CD4-positive, alpha-beta T cell treated with Interleukin-17A for 1 hour (primary cell): ENCODE results near the gene DOK3.

Experiments
- DNase-seq: peaks from one replicate; pipeline ENCODE4 v3.0.0-alpha.2; 2020

DOK3 gene

DNA sequence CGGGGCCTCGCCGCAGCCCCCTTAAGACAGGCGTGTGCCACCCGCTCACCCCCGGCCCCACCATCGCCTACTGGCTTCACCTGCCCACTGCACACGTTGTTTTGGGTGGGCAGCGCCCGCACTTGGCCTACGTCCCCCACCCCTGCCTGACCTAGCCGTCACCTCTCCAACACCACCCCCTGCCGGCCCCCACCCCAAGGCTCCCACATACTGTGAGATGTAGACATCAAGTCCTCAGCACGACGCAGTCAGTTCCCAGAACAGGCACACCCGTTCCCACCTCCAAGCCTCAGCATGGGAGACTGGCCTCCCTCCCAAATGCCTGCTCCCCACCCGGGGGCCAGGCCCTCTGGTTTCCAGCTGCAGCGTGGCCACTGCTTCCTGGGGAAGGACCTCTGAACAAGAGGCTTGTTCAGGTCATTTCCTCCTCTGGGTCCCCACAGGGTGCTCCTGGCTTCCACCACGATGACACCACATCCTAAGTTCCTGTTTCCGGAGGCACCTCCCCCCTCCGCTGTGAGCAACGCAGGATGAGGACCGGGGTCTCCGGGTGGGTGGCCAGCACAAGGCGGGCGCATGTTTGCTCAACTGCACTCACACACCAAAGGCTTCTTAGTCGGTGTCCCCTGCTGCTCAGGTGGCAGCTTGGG is 47.5 kb downstream of the DOK3 start:
- DNase-seq, result no peak

DNA sequence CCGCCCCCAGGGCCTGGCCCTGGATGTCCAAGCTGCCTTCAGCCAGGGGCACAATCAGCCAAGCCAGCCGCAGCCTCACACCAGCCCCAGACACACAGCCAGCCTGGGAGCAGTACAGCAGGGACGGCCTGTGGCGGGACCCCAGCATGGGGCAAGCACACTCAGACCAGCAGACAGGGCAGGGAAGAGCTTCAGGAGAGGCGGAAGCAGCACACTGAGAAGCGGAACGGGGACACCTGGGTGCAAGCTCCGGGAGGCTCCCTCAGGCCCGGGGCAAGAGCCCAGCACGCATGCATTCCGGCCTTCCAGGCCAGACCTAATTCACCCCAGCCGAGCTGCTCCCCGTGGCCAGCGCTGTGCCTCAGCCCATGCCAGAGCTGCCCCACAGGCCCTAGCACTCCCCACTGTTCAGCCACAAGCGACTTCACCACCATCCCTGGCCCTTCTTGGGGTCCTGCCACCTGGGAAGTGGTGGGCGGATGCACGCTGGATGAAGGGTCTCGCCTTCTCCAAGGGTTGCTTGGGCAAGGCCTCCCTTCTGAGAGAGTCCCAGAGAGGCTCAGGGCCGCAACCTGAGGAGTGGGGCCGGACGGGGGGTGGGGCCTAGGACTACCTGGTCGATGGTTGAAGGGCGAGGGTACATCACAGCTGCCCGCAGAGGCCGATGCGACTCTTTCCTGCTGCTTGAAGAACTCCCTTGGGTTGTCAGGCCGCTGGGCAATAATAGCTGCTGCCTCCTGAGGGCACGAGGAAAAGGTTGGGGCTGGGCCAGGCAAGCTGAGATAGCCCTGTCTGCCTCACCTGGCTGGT is 49.6 kb downstream of the DOK3 start:
- no peak for DNase-seq

DNA sequence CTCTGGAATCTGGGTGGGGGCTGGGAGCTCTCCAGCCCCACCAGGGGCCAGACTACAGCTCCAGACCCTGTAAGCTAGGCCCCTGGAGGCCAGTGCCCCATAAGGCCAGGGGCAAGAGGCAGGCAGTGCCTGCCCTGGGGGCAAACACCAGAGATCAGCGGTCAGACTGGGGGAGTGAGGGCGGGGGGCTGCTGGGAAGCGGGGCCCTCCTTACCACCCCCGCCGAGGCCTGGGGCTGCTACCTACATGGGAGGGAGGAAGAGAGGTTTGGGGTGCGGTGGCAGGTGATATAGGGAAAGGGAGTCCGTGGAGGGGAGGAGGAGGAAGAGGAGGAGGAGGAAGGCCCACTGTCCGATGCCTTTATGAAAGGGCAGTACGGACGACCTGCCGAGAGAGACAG is 50.3 kb downstream of the DOK3 start:
- no peak for DNase-seq

DNA sequence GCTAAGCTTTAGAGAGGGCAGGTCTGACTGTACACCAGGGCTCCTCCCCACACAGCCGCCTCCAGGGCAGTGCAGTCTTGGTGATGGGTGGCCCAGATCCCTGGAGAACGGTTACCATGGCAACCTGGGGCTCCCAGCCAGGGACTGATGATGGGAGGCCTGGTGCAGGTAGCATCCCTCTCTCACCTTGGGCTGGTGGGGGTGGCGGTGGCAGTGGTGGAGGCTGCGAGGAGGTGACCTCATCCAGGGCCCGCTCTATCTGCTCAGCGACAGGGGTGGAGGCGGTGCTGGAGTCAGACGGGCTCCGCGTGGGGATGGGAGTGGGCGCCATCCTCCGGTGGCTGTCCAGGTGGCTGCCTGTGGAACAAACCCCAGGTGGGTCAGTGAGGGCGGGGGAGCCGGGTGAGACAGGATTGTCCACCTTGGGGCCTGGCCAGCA is 50.7 kb downstream of the DOK3 start:
- no peak for DNase-seq

DNA sequence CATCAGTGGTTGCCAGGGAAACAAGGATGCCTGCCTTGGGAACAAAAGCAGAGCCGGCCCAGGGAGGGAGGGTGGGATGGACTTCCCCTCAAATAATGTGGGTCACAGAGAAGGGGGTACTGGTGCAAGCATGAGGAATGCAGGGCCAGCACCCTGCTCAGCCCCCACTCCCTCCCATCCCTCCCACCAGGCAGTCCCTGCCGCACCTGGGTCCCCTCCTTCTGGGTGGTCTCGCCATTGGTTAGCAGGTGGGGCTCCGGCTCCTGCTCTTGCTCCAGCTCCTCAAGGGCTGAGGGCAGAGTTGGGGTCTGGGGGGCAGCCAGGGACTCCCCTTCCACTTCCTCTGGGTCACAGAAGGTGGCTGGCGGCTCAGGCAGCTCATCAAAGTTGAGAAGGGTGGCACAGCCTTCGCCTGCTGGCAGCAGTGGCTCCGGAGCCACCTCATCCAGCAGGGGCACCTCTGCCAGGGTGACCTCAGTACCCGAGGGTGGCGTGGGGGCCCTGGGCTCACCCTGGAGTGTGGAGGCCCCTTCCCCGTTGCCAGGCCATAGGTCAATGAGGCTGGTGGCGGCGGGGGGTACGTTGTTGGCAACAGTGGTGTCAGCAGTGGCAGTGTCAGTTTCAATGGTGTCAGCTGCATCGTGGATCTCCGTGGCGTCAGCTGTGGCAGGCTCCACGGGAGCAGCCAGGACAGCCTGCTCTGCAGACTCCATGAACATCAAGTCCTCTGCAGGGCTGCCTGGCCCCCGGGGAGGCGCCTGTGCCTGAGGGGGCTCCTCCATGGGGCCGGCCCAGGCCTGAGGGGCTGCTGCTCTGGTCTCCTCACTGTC is 51.6 kb downstream of the DOK3 start:
- no peak for DNase-seq

DNA sequence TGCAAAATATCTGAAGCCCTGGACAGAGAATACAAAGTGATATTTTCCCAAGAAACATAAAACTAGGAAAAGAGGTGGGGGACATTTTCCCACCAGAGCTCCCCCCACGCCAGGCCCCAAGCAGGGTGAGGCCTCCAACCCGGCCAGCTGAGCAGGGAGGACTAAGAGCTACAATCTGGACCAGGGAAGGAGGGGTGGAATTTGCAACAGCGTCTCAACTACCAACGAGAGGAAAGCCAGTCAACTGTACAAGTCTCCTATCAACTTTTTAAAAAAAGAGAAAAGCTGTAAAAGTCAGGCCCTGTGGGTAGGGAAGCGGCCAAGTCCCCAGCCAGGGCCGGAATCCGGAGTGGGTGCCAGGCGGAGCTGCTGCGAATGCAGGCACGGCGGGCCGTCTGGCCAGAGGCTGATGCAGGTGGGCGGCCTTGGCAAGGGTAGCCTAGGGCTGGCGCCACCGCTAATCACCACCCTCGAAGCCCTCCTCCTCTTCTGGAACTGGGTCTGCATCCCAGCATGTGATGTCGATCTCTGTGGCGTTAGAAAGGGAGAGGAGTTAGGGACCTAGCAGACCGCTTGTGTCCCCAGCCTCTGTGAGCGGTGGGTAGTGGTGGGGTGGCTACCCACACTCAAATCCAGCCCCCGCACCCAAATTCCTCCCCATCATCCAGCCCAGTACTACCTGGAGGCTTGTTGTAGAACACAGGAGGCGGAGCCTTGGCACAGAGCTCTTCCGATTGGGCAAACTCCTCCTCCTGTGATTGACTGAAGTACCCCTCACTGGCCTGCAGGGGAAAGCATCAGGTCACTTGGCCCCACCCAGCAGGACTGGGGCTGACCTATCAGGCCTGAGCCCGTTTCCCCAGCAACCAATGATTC is 52.4 kb downstream of the DOK3 start:
- peak; percentile 81 for DNase-seq

DNA sequence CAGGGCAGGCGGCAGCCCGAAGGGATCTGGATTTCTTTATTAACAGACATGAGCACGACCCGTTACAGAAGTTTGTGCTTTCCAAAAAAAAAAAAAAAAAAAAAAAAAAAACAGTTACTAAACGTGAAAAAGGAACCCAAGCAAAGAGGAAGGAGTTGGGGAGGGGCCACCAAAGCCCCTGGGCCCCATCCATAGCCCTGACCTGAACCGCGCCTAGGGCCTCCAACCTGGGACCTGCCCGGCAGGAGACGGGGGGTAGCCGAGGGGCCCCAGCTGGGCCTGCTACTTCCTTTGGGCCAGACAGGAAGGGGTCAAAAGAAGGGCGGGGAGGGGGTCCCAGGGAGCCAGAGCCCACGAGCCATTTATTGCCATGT is 53.0 kb downstream of the DOK3 start:
- DNase-seq, result no peak

DNA sequence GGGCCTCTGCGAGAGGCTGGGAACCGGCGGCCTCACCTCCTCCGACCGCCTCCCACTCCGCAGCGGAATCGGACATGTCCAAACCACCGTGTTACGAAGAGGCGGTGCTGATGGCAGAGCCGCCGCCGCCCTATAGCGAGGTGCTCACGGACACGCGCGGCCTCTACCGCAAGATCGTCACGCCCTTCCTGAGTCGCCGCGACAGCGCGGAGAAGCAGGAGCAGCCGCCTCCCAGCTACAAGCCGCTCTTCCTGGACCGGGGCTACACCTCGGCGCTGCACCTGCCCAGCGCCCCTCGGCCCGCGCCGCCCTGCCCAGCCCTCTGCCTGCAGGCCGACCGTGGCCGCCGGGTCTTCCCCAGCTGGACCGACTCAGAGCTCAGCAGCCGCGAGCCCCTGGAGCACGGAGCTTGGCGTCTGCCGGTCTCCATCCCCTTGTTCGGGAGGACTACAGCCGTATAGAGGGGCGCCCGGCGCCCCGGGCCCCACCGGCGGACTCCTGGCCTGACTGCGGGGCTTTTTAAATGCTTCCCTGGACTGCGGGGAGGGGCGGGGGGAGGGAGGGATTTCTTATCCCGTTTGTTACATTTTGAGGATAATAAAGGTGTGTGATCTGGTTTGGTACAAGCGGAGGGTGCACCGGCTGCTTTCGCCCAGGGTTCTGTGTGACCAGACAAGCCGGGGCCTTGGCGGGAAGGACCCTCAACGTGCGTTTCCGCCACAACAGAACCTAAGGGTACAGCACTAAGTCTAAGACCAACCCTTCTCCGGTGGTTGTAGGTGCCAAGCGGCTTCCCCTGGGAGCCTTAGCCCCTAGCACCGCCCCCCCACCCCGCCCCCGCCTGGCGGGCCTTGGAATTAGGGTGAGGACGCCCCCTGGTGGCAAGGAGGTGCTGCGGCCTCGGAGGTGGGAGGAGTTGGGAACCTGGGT is 53.7 kb downstream of the DOK3 start:
- peak; percentile 93 for DNase-seq

DNA sequence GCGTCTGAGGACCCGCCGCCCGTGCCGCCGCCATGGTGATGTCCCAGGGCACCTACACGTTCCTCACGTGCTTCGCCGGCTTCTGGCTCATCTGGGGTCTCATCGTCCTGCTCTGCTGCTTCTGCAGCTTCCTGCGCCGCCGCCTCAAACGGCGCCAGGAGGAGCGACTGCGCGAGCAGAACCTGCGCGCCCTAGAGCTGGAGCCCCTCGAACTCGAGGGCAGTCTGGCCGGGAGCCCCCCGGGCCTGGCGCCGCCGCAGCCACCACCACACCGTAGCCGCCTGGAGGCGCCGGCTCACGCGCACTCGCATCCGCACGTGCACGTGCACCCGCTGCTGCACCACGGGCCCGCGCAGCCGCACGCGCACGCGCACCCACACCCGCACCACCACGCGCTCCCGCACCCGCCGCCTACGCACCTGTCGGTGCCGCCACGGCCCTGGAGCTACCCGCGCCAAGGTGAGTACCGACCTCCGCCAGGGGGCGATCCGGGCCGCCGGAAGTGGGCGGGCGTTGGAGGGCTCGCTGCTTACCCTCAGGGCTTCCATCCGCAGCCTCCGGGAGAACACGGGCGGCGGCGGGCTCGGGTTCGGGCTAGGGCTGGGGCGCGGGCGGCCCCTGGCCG is 54.5 kb downstream of the DOK3 start:
- peak; percentile 93 for DNase-seq

DNA sequence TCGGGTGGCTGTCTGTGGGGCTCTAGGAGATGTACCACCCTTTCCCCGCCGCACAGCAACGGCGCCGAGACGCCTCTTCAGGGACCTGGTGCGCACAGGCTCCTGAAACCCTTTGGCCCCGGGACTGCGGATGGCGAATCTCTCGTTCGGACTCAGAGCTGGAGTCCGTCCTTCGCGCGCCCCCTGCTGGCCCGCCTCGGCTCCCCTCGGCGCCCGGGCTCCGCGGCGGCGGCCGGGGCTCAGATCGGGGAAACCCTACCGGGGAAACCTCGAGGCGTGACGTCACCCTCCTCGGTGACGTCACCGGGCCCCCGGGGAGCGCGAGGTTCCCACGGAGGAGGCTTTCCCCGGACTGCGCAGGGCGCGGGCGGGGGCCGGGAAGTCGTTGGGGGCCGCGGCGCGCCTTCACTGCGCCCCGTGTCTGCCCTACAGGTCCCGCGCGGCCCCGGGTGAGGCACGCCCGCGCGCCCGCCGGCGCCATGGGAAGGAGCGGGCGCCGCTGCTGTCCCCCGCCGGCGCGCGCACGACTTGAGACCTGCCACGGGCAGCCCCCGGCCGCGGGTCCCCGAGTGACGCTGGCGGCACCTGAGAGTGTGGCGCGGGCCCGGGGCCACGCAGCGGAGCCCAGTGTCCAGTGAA is 55.1 kb downstream of the DOK3 start:
- DNase-seq, result peak; percentile 96

DNA sequence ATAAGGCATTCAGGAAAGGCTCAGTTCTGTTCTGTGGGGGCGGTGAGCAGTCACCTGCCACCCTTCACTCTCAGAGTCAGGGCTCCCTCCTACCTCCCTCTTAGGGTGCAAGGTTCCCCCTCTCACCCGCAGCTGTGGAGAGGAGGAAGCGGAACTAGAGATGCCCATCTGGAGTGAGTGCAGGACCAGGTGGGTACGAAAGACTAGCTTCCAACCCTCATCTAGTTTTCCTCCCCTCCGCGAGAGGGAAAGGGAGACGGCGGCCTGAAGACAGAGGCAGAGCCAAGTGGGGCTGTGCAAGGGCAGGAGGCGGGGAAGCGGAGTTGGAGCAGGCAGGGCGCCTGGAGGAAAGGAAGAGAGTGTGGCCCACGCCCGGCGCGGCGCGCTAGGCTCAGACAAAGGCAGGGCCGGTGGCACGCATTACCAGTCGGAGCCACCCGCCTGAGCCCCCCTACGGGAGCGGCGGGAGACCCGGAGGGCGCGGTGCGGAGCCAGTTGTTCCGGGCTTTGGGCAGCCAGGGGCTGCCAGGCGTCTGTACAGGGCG is 55.7 kb downstream of the DOK3 start:
- DNase-seq, result no peak

DNA sequence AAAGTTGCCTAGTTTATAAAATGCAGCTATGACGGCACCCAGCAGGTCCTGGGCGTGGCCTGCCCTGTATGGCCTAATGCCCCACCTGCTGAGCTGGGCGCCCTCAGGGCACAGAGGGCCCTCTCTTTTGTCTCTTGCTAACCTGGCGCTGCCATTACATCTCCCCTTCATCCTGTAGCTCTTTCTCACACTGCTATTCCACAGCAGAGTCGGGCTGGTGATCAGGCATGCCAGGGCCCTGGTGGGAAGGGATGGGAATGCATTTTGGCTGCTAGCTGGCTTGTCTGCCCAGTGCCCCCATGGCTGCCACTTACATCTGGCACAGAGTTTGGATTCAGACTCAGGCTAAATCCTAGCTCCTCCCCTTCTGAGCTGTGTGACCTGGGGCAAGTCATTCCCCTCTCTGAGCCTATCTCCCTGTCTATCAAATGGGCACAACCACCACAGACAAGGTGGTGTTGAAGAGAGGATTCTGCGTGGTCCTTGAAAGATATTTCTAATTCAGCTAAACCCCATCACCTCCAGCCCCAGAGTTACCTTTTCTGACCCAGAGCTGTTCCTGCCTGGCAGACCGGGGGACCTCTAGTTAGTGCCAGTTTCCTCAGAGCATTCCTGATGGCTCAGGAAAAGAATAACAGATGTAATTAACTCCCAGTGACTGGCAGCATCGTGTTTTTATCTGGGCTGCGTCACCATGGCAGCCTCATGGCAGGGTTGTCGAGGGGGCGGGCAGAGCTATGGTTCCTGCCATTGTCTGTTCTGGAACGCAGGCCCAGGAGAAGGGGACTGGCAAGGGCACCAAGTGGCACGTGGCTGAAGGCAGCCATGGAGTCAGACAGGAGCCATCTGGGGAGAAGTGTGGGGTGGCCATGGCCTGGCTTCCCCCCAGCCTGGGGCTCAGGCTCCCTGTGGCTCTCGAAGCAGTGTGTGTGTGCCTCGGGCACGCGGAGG is 56.7 kb downstream of the DOK3 start:
- no peak for DNase-seq
